LHCN-M2 (cell line): ENCODE measurements around the gene ITGB7. TPM values are rescaled to one million over a fixed set of nuclear protein-coding genes. Genes with fewer than 3 reads are reported as not detected.

Source experiments
- DNase-seq: peaks from one replicate; pipeline ENCODE4 v3.0.0-alpha.2; 2012; ENCODE audit warnings: low read depth
- total RNA-seq: library from RNA; depleted of rRNA; stranded (reverse); fragments of >200 nt; gene quantifications from 2 replicates; pipeline ENCODE4 v1.2.3, GENCODE V29; 2014

ITGB7 gene
- total RNA-seq, 1 experiment from 2014 or later = not detected

DNA sequence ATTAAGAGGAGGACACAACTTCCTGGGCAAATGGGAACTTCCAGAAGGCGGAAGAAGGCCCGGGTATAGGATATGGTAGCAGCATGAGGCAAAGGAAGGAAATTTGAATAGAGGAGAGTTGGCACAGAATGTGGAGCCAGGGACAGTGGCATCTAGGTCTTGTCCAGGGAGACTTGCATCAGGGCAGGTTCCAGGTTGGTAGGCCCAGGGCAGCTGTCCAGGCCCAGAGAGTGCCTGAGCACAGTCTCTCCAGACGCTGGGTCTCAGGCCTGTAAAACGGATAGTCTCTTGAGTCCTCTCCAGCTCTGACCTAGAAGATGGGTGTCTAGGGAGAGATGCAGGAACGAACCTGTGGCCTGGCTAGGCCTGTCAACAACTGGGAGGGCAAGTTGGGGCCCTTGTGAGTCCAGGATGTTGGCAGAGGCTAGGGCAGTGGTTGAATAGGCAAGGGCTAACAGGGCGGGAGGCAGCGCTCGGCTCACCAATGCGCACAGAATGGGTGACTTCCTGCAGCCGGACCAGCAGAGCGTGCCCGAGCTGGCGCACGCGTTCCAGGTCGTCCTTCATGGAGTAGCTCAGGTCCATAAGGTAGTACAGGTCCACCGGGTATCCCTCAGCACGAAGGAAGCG is 9.9 kb downstream of the ITGB7 start:
- DNase-seq = no peak

GRCh38 chr12:53196486-53196885 is 10.6 kb downstream of the ITGB7 start:
- no peak for DNase-seq

DNA sequence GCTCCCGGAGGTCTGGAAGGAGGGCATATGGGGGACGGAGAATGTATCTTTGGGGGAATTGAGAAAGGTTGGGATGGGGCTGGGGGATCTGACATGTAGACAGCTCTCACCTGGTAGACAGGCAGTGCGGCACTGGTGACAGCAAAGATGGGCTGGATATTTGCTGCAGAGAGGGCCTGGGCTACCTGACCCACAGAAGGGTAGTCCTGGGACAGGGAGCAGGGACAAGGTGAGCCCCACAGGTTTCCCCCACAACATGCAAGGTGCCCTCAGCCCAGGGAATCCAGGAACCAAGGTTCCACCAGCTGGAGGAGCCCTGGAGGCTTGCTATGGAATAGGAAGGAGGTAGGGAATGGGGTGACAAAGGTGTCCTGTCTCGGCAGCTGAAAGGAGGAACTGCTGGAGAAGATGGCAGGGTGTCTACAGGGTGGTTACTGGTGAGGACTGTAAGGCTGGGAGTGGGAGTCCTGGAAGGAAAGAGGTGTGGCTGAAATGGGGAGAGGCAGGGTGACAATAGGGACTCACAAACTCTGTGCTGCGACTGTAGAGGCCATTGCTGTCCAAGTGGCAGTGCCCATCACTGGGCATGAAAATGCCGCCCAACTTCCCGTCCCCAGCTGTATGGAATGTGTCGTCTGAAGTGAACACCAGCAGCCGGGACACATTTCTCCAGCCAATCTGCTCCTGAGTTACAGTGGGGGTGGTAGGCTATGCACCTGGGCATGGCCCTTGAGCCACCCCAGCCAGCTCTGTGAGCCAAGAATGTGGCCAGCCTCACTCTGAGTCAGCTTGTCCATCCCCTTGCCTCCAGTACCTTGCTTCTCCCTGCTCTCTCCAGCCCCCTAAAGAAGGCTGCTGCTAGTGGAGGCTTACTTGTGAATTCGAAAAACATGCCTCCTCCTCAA is 11.3 kb downstream of the ITGB7 start:
- DNase-seq = no peak

GRCh38 chr12:53194973-53195372 is 12.1 kb downstream of the ITGB7 start:
- DNase-seq = no peak

- no peak for DNase-seq
These were observed 12.9 kb downstream of the ITGB7 start for GRCh38 chr12:53193985-53194716.

DNA sequence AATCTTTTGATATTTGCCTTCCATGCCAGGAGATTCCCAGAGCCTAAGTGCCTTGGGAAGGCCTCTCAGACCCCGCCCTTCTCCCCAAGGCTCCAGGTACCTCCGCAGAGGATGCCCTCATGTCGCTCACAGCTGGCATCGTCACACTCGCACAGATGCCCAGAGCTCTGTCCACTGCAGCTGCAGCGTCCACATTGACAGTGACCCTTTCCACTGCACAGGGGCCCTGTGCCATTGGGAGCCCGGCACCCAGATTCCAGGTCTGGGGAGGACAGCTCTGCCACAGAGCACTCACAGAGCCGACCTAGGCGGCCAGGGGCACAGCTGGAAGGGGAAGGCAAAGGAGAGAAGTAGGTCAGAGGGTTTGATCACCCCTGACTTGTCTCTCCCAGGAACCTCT is 14.0 kb downstream of the ITGB7 start:
- DNase-seq = no peak

DNA sequence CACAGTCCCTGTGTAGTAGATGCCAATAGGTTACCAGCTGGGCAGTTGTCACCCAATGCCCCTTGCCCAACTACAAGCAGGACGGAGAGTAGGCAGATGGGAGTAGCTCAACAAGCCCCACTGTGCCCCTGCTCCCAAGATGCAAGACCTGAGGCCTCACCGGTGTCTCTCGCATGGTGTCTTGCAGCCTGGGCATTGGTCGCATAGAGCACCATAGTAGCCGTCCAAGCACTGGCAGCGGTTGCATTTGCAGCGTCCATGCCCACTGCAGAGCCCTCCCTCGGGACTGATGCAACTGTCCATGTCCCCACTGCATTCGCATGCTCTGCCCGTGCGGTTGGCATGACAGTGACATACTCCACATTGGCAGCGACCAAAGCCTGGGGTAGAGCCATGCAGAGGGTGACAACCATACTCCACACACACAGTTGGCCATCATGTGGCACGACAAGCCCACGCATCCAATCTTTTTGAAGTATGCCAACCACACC is 14.5 kb downstream of the ITGB7 start:
- no peak for DNase-seq

DNA sequence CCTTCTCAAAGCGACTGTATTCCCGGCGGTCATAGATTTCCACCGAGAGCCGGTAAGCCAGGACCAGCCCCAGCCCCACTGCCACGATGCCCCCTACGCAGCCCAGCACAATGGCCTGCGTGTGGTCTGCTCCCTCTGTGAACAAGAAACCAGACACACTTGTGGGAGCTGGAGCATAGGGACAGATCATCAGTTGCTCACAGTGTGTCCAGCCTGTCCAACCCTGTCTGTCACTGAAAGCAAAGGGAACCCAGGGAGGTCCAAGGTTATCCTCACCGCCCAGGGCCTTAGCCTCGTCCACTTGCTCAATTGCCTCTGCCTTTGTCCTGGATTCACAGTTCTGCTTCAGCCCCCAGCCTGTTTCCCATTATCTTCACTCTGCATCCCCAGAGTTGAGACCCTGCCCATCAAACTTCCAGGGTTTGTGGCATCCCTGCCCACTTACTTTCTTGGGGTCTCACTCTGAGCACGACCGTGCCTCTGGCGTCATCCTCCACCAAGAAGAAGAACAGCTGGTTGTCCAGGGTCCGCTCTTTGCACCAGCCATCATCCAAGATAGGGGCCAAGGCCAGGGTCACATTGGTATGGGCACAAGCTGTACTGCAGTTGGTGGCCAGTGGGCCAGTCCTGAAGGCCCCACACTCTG is 15.0 kb downstream of the ITGB7 start:
- DNase-seq = no peak

DNA sequence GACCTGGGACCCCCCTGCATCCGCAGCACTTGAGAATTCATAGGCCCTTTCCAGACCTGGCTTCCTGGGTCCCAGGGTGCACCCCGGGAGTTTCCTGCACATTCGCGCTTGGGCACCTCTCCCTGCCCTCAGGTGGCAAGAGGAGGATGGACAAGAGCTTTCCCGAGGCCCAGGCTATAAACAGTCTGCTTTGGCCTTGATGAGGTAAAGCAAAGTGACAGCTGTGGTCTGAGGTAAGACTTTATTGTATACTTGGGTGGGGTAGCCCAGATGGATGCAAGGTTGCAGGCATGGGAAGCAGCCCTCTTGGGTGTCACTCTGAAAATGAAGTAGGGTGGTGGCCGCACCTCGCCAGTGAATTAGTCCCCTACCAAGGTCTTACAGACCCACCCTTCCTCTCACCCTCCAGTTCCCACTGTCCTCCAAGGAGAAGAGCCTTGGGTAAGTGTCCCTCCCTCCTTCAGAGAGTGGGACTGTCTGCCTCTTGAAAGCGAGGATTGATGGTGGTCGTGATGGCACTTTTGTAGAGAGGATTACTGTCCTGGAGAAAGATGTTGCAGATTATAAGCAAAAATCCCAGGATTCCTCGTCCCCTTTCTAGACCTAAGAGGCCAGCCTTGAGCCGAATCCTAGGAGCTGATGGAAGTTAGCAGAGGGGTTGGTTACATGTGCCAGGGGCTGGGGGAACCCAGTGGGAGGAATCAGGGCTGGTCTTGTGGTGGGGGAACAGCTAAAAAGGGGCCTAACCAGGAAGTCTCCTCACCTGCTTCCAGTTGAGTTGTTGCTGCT is 15.8 kb downstream of the ITGB7 start:
- DNase-seq = no peak

DNA sequence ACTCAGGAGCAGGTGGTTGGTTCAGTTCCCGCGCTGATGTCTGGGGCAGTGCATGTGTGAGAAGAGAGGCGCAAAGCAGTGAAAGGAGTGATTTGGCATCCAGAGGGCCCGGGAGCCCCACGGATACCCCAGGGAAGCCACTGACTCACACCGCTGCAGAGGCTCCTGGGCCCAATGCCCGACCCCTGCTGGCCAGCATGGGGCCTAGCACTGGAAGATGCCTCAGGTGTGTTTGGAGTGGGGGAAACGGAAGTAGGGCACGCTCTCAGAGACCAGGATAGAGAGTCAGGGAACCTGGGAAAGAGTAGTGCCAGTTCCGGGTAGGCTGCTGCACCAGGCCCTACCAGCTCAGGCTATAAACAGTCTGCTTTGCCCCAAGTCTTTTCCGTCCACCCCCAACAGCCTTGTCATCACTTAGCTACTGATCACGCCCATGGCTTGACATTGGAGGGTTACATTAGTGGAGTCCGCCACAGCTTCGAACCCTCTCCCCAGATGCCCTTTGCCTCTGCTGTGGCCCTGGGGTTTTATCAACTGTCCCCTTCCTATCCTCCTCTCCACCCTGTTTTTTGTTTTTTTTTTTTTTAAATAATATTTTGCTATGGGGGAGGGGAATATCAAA is 16.8 kb downstream of the ITGB7 start:
- peak; percentile 76 for DNase-seq

DNA sequence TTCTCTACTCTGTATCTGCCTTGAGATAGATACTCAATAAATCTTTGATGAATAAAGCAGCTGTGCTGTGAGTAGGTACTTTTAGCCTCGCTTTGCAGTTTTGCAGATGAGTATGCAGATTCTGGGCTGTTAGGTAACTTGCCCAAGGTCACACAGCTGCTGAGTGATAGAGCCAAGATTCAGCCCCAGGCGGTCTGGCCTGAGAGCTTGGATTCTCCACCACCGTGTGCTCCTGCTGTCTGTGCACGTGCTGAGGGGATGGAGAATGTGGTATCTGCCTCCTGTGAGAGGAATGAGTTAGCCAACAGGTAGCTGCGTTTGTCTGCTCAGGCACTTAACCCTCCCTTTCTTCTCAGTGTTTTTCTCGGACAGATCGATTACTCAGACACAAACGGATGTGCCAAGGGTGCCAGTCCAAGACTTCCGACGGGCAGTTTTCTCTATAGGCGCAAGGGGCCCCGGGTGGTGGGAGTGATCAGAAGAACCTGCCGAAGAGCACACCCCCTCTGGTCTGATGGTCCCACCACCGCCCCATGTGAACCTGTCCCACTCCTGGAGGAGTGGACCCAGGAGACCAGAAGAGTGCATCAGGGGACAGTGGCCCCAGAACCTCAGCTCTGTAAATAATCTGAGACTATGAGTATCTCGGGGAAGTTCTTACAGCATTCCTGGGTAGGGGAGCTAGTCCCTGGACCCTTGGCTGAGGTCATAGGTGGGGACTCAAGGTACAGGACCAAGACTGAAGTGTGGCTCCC is 19.7 kb downstream of the ITGB7 start:
- no peak for DNase-seq

- no peak for DNase-seq
These were observed 20.3 kb downstream of the ITGB7 start for GRCh38 chr12:53186745-53187144.

- DNase-seq = no peak
These were observed 21.4 kb downstream of the ITGB7 start for GRCh38 chr12:53185582-53186153.

DNA sequence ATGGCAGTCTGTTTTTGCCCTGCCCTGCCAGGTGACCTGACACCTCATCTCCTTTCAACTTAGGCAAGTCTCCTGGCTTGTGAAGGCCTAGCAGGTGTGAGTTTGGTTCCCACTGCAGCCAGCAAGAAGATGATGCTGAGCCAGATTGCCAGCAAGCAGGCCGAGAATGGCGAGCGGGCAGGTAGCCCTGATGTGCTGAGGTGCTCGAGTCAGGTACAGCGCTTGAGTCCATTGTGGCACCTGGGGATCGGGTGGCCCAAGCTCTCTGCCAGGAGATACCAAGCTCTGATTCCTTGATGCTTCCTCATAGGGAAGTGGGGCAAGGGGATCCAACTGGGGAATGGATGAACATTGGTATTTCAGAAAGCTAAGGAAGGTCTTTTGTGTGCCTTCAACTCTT is 22.2 kb downstream of the ITGB7 start:
- no peak for DNase-seq

DNA sequence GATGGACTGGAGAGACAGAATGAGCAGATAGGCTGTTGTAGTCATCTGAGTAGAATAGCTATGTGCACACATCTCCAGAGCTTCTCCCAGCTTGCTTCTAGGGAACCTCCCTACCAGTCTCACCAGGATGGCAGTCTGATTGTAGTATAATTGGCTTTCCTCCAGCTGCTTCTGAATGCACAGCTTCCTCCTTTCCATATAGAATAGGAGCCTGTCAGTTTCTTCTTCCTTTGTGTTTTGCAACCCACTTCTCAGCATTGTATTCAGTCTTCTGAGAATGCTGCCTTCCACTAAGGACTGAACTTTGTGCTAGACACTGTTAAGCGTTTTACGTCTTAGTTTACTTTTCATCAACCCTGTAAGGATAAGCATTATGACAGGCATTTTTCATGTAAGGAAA is 24.1 kb downstream of the ITGB7 start:
- DNase-seq = no peak

DNA sequence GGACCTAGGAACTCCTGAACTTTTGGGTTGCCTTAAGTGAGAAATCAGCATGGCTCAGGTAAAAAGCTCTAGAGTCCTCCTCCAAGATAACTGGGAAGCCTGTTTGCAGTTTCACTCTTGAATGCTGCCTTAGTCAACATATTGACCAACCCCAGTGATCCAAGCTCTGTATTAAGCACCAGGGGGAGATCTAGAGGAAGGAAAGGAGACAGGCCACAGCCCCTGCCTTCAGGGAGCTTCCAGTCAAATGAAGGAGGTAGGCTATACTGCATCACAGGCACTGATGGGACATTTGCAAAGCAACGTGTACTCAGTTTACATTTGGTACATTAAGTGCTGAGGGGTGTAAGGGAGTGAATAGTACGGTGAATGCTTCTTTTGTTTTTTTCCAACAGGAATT is 25.1 kb downstream of the ITGB7 start:
- DNase-seq = no peak

- peak; percentile 81 for DNase-seq
These were observed 26.0 kb downstream of the ITGB7 start for GRCh38 chr12:53180931-53181645.

DNA sequence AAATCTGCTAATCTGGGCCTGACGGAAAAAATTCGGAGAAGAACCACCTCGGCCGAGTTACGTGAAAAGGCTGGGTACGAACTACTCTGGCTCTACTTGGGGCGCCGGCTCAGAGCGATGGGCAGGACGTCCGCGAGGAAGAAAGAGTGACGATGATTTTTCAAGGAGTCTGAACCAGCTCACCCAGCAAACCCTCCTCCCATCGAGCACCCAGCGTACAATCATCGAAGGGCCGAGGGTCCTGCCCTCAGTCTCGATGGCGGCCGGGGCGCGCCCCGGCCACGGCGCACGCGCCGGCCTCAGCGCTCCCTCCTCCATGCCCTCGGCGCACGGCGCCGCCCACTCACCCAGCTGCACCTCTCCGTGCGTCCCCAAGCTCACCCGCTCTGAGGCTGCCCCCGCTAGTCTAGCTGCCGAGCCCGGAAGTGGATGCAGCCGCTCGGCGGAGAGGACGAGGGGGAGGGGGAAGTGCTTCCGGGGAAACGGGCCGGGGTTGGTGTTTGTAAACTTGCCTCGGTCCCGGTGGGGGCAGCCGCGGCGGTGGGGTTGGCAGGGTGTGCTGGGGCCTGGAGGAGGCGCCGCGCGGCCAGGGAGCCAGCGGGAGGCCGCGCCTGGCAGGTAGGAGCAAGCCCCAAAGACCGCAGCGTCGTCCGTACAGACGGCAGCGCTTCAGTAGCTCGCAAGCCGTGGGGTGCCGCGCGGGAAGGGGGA is 26.7 kb downstream of the ITGB7 start, which contains the start of the genes CSAD and ZNF740:
CSAD (minus strand) TSS at position 706 of the 711 bp plus-strand sequence. CDS start 7,455 bp downstream, outside the sequence.
ZNF740 (plus strand) TSS at position 503 of the 711 bp plus-strand sequence. CDS start 1,262 bp downstream, outside the sequence.
- peak; percentile 98 for DNase-seq
